Fibroblast of pulmonary artery (primary cell): ENCODE data around the gene CLSTN2.

Source experiments
- DNase-seq: peaks from one replicate; pipeline ENCODE4 v3.0.0-alpha.2; 2010; ENCODE audit warnings: low read depth
- H3K4me3 ChIP-seq: replicated peaks from 2 replicates; pipeline ENCODE4 v1.5.1; 2011; ENCODE audit warnings: low read depth, mild to moderate bottlenecking, control low read depth, low read length, moderate library complexity
- TF ChIP-seq, protein P1 (sequence below): IDR thresholded peaks from 2 replicates; pipeline ENCODE4 v1.5.1; 2011; ENCODE audit warnings: mild to moderate bottlenecking, control low read depth, low read length, inconsistent platforms; ENCODE audit errors: missing control alignments

CLSTN2 gene

DNA sequence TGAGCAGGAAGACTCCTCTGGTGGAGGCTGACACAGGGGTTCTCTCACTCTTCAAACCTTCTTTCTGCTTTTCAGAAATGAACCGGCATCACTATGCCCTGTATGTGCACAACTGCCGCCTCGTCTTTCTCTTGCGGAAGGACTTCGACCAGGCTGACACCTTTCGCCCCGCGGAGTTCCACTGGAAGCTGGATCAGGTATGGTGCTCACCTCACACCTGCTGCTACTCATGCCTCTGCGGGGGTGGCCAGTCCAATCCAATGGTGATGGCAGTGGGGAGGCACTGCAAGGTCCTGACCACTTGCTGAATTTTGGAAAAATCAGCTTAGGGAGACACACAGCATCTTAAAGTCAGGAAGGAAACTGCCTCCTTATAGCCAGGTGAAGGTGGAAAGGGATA, 531.5 kb downstream of the CLSTN2 start:
- TF ChIP-seq, protein P1, sequence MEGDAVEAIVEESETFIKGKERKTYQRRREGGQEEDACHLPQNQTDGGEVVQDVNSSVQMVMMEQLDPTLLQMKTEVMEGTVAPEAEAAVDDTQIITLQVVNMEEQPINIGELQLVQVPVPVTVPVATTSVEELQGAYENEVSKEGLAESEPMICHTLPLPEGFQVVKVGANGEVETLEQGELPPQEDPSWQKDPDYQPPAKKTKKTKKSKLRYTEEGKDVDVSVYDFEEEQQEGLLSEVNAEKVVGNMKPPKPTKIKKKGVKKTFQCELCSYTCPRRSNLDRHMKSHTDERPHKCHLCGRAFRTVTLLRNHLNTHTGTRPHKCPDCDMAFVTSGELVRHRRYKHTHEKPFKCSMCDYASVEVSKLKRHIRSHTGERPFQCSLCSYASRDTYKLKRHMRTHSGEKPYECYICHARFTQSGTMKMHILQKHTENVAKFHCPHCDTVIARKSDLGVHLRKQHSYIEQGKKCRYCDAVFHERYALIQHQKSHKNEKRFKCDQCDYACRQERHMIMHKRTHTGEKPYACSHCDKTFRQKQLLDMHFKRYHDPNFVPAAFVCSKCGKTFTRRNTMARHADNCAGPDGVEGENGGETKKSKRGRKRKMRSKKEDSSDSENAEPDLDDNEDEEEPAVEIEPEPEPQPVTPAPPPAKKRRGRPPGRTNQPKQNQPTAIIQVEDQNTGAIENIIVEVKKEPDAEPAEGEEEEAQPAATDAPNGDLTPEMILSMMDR, result no peak
- no peak for DNase-seq

DNA sequence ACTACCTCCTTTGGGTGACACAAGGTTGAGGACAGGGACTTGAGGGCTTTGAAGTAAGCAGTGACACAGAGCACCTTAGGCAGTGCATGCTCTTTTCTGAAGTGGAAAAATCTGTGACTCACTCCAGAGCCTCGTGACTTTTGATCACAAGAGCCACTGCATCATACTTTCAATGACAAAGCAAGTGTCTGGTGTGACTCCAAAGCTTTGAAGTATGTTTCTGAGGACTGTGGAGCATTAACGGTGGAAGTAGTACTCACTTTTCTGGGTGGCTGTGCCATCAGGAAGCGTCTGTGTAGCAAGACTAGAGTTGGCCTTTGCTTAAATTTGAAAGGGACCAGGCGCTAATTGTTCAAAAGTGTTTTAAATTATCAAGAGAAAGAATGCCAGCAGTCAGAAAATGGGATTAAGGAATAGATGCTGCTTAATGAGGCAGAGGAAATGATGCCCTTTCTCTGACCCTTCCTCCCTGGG, 532.2 kb downstream of the CLSTN2 start:
- H3K4me3 ChIP-seq, result no peak overlapping the region
- TF ChIP-seq, protein P1, result no peak
- no peak for DNase-seq

More for the DNA sequence above, 531.5 kb downstream of the CLSTN2 start:
- no peak overlapping the region for H3K4me3 ChIP-seq

DNA sequence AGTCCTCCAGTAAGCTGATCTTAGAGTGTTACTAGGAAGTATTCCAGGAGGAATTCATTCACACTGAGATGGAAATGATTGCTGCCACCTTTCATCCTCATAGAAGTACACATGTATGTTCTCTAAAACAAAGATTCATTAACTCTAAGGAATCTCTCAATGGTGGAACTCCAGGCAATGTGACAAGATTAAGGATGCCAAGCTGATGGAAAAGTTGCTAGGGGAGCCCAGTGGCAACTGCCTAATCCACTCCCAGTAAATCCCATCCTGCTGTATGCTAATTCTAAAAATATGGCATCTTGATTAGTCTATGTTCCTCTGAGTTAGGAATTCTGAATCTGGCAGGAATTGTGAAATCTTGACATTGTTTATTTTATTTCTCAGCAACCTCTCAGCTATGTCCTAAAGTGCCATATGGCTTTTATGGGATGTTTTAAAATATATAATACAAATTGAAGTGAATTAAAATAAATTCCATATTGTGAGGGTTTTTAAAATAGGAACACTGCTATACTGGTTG, 532.9 kb downstream of the CLSTN2 start:
- TF ChIP-seq, protein P1, result no peak
- H3K4me3 ChIP-seq, result no peak overlapping the region
- no peak for DNase-seq

DNA sequence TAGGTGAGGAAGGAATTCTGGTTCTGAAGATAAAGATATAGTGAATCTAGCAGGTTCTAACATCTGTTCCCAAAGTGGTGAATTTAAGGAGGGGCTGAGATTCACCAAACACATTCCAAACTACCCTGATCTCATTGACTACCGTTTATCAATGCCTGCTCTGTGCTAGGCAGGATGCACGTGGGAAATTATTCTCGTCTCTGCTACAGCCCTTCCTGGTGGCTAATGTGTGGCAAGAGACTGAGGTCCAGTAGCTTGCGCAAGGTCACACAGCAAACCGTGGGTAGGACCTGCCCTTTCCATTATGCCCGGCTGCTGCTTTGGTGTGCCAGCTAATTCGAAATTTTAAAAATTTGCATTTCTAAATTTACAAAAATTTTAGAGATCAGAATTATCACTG, 533.4 kb downstream of the CLSTN2 start:
- TF ChIP-seq, protein P1, result no peak
- DNase-seq, result no peak
- no peak overlapping the region for H3K4me3 ChIP-seq

DNA sequence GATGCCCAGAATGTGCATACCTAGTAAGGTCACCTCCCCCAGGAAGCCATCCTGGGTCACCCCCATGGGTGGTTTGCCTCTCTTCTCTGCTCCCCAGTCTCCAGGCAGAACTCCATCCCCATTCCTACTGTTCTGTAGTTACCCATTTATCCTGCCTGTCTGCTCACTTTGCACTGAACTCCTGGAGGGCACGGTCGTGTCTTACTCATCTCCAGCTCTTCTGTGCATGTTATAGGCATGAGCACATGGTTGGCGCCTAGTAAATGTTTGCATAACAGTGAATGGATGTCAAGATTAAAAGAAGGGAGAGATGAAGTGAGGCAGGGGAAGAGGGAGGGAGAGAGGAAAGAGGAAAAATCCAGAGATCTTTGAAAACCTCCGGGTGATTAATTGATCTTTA, 534.5 kb downstream of the CLSTN2 start:
- TF ChIP-seq, protein P1, result no peak
- DNase-seq, result no peak
- no peak overlapping the region for H3K4me3 ChIP-seq

DNA sequence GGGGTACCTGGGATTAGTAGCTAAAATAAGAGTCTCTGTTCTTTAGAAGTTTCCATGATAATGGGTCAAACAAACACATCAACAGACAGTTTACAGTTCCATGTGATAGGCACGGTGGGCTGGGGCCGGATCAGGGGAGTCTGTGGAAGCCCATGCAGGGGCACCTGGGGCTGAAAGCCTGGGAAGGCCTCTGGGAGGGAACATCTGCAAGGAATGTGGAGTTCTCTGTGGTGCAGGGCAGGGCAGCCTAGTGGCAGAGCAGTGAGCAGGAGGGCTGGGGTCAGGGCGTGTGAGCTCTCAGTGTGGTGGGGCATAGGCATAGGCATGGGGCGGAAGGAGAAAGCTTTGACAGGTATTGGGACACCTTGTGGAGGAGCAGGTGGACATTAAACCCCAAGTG, 535.2 kb downstream of the CLSTN2 start:
- TF ChIP-seq, protein P1, result no peak
- no peak for DNase-seq
- H3K4me3 ChIP-seq, result no peak overlapping the region

DNA sequence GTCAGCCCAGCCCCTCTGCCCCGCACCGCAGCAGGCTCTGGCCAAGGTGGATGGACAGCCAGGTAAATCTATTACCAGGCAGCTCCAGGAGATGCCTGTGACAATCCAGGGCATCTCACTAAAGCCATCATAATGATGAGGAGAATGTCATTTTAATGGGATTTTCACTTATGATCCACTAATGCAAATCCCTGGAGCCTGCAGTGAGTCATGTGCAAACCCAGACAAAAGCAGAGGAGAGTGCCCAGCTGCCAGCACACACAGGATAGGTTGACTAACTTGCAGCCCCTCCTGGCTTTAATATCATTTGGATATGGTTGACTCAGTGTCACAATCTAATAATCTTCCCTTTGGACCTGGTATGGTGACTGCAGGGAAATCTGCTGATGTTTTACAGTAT, 536.0 kb downstream of the CLSTN2 start:
- no peak for DNase-seq
- no peak overlapping the region for H3K4me3 ChIP-seq
- TF ChIP-seq, protein P1, result no peak
